GM21528 (cell line): Measurements from ENCODE around the gene MYO7B.

ENCODE experiments used
- ATAC-seq: cut with Tn5 transposase; IDR thresholded peaks from one replicate; pipeline ENCODE4 v1.9.1; 2021; ENCODE audit warnings: mild to moderate bottlenecking, moderate library complexity; ENCODE audit not compliant: unreplicated experiment, low FRiP score

MYO7B gene

DNA sequence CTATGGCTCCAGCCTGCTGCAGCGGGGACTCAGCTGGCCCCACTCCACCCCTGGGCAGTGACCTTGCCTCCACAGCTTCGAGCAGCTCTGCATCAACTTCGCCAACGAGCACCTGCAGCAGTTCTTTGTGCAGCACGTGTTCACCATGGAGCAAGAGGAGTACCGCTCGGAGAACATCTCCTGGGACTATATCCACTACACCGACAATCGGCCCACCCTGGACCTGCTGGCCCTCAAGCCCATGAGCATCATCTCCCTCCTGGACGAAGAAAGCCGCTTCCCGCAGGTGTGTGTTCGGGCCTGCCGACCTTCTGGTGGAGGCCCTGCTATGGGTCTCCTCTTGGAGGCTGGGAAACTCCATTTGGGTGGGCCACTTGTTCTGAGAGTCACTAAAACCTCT lies 48.6 kb downstream of the MYO7B start:
- no peak for ATAC-seq

DNA sequence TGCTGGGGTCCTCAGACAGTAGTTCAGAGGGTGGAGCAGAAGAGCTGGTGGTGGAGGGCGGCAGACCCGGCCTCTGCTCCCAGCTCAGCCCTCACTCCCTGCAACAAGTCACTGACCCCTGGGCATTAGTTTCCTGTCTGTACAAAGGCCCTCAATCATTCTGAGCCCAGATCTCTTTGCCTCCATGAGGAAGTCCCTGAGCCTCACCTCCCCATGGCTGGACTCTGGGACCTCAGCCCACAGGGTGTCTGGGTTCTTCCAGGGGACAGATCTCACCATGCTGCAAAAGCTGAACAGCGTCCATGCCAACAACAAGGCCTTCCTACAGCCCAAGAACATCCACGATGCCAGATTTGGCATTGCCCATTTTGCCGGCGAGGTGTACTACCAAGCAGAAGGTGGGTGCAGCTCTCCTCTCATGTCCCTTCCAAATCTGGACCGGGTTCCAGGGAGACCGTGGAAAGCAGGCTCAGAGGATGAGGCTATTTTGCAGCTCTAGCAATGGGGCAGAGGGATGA lies 49.1 kb downstream of the MYO7B start:
- no peak for ATAC-seq

DNA sequence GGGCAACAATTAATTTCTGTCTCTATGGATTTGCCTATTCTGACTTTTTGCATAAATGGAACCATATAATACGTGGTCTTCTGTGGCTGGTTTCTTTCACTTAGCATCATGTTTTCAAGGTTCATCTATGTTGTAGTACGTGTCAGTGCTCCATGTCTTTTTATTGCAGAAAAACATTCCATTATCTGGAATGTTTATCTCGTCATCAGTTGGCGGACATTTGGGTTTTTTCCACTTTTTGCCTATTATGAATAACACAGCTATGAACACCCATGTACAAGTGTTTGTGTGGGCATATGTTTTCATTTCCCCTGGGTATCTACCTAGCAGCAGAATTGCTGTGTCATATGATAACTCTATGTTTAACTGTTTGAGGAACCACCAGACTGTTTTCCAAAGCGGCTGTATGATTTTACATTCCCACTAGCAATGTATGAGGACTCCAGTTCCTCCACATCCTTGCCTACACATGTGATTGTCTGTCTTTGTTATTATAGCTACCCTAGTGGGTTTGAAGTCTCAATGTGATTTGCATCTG lies 49.9 kb downstream of the MYO7B start:
- no peak for ATAC-seq

DNA sequence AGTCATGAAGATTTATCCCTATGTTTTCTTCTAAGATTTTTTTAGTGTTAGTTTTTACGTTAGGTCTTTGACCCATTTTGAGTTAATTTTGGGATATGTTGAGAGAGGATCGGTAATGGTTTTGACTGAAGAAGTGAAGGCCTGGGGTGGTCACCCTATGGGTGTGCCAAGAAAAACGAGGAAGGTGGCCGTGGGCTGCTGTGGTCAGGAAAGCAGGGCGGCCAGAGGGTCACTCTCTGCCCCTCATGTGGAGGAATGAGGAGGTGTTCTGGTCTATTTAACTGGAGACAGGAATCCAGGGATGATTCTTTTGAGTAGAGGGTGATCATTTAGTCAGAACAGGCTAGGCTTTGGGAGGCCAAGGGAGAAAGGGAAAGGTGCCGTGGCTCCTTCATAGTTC lies 50.7 kb downstream of the MYO7B start:
- ATAC-seq: no peak

DNA sequence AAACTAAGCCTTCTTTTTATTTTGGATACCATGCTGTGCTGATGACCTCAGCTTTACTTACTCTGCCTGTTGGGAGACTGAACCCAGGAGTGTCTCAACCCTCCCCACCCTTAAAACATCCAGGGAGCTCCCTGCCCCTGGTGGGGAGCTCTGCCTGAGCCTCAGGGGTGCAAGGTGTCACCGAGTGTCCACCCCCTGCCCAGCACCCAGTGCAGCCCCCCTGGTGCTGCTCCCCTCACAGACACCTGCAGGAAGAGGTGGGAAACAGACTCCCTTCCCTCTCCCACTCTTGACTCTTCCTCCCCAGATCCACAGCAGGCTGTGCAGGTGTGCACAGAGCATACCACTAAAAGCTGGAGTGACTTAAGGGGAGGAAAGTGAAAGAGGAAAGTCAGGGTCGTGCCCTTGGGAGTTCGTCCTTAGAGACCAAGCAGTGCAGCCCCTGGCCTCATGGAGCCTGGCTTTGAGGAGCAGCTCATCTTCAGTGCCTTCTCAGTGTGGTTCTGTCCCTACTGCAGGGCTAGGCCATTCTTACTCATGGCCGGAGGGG lies 51.3 kb downstream of the MYO7B start:
- no peak for ATAC-seq

DNA sequence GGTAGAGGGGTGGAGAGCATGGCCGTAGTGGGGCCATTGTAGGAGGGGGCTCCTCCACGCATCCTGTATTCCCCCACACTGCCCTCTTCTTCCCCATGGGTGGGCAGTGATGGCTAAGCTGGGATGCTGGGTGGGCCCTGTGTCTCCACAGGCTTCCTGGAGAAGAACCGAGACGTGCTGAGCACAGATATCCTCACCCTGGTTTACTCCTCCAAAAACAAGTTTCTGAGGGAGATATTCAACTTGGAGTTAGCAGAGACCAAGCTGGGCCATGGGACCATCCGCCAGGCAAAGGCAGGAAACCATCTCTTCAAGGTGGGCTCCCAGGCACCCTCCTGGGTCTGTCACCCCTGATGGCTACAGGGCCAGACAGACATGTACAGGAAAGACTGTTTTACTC lies 52.8 kb downstream of the MYO7B start:
- no peak for ATAC-seq

DNA sequence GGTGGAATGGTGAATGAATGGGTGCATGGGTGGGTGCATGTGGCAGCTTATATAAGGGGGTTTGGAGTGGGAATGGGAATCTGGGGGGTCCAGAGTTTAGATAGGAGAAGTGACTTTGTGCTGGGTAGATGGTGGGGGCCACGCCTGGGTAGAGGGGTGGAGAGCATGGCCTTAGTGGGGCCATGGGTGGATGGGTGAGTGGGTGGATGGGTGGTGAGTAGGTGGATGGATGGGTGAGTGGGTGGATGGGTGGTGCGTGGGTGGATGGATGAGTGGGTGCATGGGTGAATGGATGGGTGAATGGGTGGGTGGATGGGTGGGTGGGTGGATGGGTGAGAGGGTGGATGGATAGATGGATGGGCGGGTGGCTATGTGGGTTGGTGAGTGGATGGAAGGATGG lies 53.9 kb downstream of the MYO7B start:
- ATAC-seq: no peak

DNA sequence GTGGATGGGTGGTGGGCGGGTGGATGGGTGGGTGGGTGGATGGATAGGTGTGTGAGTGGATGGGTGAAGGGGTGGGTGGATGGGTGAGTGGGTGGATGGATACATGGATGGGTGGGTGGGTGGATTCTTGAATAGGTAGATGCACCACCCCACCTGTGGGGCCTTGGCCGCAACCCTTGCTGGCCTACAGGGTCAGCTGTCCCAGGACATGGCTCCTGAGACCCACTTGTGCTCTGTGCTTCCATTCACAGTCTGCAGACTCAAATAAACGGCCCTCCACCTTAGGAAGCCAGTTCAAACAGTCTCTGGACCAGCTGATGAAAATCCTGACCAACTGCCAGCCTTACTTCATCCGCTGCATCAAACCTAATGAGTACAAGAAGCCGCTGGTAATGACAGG lies 54.4 kb downstream of the MYO7B start:
- no peak for ATAC-seq

DNA sequence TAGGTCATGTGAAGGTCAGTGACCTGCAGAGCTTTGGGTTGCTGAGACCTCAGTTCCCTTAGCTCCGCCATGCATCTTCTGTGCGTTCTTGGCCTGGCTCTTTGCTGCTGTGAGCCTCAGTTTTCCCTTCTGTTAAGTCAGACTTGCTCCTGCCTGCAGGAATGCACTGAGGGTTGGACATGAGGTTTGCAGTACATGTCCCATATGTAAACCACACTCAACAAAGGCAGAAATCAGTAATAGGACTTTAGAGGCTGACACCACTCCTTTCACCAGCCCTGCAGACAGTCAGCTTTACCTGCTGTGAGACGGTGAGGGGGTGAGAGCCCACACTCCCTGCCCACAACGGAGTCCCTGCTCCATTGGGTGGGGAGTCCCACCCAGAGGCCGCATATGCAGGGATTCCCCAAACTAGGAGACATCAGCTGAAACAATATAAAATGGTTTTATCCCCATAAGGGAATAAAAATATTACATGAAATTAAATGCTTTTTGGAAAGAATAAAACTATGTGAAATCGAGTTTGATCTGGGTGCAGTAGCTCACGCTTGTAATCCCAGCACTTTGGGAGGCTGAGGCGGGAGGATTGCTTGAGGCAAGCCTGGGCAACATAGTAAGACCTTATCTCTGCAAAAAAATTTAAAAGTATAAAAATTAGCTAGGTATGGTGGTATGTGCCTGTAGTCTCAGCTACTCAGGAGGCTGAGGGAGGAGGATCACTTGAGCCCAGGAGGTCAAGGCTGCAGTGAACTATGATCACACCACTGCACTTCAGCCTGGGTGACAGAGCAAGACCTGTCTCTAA lies 55.1 kb downstream of the MYO7B start:
- no peak for ATAC-seq

DNA sequence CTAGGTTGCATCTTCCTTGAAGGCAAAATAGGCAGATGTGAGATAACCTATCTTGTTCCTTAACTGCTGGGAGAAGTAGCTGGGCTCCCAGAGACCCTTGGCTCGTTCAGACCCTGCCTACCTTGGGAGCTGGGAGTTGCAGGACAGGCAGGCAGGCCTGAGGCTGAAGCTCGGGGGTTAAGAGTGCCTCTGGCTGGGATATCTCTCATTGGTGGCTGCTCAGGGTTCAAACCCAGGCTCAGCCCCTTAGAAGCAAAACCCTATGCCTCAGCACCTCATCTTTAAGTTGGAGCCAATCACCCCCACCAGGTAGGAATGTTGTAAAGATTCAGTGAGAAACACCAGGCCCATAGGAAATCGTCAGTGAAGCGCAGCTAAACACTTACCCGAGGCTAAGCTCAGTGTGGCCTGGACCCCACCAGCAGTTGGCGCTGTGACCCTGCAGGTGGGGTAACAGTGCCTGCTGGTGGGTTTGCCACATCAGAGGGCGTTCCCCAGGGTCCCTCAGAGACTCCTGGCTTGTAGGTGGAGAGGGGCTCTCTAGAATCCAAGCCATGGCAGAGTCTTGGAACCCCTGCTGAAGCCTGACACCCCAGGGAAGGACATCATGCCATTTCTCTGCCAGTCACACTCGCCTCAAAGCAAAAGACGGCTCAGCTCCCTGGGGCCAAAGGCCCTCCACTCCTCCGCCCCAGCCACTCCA lies 55.9 kb downstream of the MYO7B start:
- ATAC-seq: no peak

DNA sequence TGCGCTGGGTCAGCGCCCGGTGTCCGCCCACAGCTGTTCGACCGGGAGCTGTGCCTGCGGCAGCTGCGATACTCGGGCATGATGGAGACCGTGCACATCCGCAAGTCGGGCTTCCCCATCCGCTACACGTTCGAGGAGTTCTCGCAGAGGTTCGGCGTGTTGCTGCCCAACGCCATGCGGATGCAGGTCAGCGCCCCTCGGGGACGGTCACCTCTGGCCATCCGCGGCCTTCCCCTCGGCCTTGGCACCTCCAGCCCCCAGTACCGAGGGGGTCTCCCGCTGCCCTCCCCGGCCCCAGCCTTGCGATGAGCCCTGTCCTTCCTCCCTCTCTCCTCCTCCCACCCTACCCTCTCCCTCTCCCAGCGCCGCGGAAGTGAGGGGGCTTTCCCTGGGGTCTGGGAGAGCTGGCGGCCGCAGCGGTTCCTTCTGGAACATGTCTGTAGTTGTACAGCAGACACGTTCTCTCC lies 57.3 kb downstream of the MYO7B start:
- no peak for ATAC-seq

DNA sequence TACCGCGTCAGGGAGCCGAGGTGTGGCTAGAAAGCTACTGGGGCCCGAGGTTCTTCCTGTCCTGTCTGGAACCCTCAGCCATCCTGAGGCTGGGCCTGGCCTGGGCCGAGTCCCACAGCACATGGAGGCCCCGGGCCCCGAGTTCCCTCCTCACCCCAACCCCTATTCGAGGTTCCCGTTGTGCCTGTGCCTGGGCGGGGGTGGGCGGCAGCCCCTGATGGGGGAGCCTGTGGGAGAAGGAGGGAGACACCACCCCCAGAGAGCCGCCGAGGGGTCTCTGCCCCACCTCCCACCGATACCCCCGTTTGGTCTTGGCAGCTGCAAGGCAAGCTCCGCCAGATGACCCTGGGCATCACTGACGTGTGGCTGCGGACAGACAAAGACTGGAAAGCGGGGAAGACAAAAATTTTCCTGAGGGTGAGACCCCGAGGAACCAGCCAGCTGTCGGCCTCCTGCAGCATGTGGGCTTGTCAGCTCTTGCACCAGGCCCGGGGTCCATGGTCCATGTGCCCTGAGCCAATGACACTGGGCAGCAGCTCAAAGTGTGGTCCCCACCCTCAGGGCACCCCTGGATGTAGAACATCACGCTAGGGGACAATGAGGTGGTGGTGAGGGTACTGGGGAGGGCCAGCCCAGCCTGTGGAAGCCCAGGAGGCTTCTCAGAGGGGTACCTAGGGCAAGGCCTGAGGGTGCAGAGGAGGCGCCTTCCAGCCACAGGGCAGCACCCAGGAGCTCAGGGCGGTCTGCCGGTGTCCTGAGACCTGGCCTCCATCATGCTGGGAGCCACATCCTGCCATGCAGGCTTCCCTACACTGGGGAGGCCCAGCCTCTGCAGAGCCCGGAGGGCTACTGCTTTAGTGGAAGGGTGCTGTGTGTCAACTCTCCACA lies 58.0 kb downstream of the MYO7B start:
- no peak for ATAC-seq

DNA sequence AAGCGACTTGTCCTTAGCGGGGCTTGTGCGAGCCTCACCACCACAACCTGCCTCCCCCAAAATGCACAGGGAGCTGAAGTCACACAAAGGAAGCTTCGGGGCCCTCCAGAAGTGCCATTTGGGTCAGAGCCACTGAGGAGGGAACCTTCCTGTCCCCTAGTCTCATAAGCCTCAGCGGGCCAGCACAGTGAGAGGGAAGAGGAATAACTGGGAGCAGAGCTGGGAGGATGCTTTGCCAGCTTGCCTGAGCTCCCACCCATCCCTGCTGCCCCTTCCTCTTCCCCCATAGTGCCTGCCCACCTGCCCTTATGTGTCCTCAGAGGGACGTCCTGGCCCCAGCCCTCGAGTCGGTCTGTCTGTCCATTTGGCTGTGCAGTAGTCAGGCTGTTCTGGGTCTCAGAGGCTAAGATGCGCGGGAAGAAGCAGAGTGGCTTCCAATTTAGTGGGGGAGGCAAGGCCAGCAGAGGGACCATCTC lies 58.7 kb downstream of the MYO7B start:
- no peak for ATAC-seq

DNA sequence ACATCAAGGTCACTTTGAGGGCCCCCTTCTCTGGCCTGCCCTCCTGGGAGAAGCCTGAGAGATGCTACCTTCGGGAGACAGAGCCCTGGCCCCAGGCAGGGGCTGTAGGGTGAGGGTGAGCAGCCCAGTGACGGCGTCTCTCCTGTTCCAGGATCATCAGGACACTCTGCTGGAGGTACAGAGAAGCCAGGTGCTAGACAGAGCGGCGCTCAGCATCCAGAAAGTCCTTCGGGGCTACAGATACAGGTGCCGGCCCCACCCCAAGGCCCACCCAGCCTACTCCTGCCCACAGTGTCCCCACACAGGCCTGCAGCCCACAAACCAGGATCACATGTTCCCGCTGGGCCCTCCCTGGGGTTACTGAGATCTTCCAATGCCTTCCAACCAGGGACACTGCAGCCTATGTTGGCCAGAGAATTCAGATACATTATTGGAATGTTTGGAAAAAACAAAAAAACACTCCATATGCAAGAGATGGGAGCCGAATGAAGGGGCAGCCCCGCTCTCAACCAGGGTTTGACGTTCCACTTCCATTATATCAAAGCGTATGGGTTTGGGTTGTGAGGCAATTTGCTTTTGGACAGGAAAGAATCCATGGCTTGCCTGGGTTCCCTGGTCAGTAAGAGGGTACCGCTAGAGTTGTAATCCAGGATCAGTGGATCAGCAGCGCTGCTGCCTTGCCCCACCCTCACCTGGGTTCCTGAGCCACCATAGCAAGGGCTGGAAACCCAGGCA lies 61.0 kb downstream of the MYO7B start:
- no peak for ATAC-seq

DNA sequence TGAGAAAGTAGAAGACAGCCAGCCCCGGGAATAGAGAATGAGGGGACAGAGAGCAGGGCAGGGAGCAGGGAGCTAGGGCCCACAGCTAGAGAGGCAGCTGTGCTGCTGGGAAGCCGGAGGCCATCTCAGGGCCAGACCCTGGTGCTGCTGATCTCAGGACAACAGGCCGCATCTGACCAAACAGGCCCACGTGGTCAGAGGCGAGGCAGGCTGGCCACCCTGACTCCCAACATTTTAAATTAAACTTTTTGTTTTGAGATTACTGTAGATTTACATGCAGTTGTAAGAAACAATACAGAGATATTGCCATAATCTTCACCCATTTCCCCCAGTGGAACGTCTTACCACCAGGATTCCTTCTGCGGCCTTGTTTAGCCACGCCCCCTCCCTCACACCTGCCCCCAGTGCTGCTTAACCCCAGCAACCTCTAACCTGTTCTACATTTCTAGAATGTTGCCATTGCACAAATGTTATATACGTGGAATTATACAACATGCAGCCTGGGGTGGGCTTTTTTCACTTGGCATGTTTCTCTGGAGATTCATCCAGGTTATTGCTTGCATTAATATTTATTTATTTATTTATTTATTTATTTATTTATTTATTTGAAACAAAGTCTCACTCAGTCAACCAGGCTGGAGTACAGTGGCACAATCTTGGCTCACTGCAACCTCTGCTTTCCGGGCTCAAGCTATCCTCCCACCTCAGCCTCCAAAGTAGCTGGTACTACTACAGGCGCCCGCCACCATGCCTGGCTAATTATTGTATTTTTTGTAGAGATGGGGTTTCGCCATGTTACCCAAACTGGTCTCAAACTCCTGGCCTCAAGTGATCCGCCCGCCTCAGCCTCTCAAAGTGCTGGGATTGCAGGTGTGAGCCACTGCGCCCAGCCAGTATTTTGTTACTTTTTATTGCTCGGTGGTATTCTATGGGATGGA lies 61.8 kb downstream of the MYO7B start:
- no peak for ATAC-seq

DNA sequence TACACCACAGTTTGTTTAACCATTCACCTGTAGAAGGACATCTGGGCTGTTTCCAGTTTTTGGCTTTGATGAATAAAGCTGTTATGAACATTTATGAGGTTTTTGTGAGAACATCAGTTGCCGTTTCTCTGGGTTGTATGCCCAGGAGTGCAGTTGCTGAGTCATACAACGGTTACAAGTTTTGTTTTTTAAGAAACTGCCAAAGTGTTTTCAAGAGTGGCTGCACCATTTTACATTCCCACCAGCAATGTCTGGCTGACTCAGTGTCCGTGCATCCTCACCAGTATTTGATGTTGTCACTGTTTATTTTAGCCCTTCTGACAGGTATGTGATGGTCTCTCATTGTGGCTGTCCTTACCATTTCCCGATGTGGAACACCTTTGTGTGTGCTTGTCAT lies 62.5 kb downstream of the MYO7B start:
- ATAC-seq: no peak

DNA sequence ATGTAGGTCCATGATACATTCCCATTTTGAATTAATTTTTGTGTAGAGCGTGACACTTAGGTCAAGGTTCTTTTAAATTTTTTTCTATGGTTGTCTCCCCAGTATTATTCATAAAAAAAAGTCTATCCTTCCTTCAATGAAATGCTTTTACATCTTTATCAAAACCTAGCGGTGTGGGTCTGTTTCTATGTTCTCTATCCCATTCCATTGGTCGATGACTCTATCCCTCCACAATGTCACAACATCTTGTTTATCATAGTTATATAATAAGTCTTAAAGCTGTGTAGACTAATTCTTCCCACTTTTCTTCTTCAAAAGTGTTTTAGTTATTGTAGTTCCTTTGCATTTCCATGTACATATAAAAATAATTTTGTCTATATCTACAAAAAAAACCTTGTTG lies 63.2 kb downstream of the MYO7B start:
- ATAC-seq: no peak

DNA sequence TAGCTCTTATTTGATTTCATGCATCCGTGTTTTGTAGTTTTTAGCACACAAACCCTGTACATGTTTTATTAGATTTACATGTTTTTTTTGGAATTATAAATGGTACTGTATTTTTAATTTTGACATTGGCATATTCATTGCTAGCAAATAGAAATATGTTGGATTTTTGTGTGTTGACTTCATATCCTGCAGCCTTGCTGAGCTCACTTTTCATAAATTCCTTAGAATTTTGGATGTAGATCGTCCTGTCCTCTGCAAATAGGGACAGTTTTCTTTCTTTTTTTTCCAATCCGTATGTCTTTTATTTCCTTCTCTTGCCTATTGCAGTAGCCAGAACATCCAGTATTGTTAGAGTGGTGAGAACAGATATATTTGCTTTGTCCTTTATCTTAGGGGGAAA lies 63.7 kb downstream of the MYO7B start:
- ATAC-seq: no peak
